ENCODE measurements around the gene ANO8.

The ANO8 gene

DNA sequence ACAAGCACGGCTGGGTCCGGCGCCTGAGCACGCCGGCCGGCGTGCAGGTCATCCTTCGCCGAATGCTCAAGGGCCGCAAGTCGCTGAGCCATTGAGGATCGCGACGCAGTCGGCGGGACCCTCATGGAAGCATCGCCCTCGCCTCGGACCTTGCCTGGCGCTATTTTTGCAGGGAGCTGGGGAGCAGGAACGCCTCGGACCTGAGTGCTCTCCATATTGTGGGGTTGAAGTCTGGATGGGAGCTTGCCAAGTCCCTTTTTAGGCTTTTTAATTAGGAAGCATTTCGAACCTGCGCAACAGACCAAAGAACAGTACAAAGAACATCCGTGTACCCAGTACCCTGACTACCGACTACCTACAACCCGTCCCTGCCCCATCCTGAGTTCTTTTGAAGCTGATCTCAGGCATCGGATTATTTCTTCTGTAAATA lies 28.4 kb downstream of the ANO8 start:
- no peaks in the 10 kb centered on the region for H3K9me3 ChIP-seq (ENCODE audit: control insufficient read depth, low read length)
- H3K27ac ChIP-seq = peak overlapping the region; percentile 90
- H3K9ac ChIP-seq = no peak overlapping the region
- TF ChIP-seq, protein P1, sequence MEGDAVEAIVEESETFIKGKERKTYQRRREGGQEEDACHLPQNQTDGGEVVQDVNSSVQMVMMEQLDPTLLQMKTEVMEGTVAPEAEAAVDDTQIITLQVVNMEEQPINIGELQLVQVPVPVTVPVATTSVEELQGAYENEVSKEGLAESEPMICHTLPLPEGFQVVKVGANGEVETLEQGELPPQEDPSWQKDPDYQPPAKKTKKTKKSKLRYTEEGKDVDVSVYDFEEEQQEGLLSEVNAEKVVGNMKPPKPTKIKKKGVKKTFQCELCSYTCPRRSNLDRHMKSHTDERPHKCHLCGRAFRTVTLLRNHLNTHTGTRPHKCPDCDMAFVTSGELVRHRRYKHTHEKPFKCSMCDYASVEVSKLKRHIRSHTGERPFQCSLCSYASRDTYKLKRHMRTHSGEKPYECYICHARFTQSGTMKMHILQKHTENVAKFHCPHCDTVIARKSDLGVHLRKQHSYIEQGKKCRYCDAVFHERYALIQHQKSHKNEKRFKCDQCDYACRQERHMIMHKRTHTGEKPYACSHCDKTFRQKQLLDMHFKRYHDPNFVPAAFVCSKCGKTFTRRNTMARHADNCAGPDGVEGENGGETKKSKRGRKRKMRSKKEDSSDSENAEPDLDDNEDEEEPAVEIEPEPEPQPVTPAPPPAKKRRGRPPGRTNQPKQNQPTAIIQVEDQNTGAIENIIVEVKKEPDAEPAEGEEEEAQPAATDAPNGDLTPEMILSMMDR (IDR thresholded peaks at IDR 0.05) = no peak
- H3K79me2 ChIP-seq = peaks cover 25% of the 10 kb centered on the region
- peaks cover 21% of the 10 kb centered on the region for H3K4me1 ChIP-seq
- no peaks in the 10 kb centered on the region for H3K36me3 ChIP-seq (ENCODE audit: control insufficient read depth, insufficient read depth, low read length)
- H3K4me3 ChIP-seq (ENCODE audit: low read depth, low read length) = peak overlapping the region; percentile 89
- H3K27me3 ChIP-seq (ENCODE audit: control insufficient read depth, insufficient read depth, low read length) = no peaks in the 10 kb centered on the region
- peak overlapping the region; percentile 83 for H2AFZ ChIP-seq
- peak overlapping the region; percentile 58 for H3K4me2 ChIP-seq (ENCODE audit: low read length)

DNA sequence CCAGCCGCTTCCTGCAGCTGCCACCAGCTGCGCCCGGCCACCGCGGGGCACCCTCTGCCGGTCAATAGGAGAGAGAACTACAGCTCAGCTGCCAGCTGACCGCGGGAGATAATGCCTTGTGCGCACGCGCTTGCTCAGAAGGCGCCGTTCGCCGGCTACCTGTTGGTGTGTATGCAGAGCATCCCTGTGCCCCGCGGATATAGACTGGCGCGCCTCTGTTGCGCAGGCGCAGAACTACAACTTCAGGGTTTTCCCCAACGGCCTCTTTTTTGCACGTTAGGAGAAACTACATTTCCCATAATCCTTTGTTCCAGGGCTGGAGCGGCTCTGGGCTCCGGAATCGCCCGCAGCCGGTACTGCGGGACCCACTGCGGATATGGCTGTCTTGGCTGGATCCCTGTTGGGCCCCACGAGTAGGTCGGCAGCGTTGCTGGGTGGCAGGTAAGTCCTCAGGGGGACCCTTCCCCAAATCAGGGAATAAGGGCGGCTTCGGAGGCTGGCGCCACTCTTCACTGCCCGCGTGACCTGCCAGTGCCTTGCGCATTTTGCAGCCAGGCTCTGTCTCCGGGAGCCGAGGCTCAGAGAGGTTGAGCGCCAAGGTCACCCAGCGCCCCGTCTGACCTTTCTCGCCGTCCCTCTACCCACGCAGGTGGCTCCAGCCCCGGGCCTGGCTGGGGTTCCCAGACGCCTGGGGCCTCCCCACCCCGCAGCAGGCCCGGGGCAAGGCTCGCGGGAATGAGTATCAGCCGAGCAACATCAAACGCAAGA lies 29.0 kb downstream of the ANO8 start, which contains the start of gene MRPL34:
TSS of gene MRPL34 (plus strand) at position 356 of the 768 bp plus-strand sequence. CDS start at position 377, 21 bp downstream.
- Histone ChIP-seq H3K9ac (peak within 1 kb of the TSS; percentile 38), H3K79me2 (peaks cover 20% of the 10 kb centered on the region), H3K36me3 (ENCODE audit: control insufficient read depth, insufficient read depth, low read length) (no peaks in the 10 kb centered on the region), H3K9me3 (ENCODE audit: control insufficient read depth, low read length) (no peaks in the 10 kb centered on the region), H2AFZ (peak within 1 kb of the TSS; percentile 83), H3K27ac (peak within 1 kb of the TSS; percentile 90), H3K4me2 (ENCODE audit: low read length) (peak within 1 kb of the TSS; percentile 58), H3K4me3 (ENCODE audit: low read depth, low read length) (peak within 1 kb of the TSS; percentile 89), H3K27me3 (ENCODE audit: control insufficient read depth, insufficient read depth, low read length) (no peaks in the 10 kb centered on the region), H3K4me1 (peaks cover 21% of the 10 kb centered on the region)
- TF ChIP-seq, protein P1 (IDR thresholded peaks at IDR 0.05) = peak; percentile 96

DNA sequence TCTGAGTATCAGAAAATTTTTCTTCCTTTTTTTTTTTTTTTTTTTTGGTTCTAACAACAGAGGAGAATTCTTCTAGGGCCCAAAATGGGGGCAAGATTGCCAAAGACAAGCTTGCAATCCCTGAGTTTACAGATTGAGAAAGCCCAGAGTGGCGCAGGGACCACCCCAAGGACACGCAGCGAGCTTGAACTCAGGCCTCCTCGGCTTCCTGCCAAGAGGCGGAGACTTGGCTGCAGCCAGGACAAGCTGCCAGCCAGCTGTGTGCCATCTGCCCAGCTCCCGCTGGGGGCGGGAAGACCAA lies 29.5 kb downstream of the ANO8 start:
- H3K4me3 ChIP-seq (ENCODE audit: low read depth, low read length) = peak overlapping the region; percentile 89
- peak overlapping the region; percentile 58 for H3K4me2 ChIP-seq (ENCODE audit: low read length)
- H3K27ac ChIP-seq = peak overlapping the region; percentile 90
- H3K36me3 ChIP-seq (ENCODE audit: control insufficient read depth, insufficient read depth, low read length) = no peaks in the 10 kb centered on the region
- H3K4me1 ChIP-seq = peaks cover 20% of the 10 kb centered on the region
- no peaks in the 10 kb centered on the region for H3K9me3 ChIP-seq (ENCODE audit: control insufficient read depth, low read length)
- no peaks in the 10 kb centered on the region for H3K27me3 ChIP-seq (ENCODE audit: control insufficient read depth, insufficient read depth, low read length)
- no peak overlapping the region for H2AFZ ChIP-seq
- no peak overlapping the region for H3K9ac ChIP-seq
- TF ChIP-seq, protein P1 (IDR thresholded peaks at IDR 0.05) = no peak
- peaks cover 15% of the 10 kb centered on the region for H3K79me2 ChIP-seq

DNA sequence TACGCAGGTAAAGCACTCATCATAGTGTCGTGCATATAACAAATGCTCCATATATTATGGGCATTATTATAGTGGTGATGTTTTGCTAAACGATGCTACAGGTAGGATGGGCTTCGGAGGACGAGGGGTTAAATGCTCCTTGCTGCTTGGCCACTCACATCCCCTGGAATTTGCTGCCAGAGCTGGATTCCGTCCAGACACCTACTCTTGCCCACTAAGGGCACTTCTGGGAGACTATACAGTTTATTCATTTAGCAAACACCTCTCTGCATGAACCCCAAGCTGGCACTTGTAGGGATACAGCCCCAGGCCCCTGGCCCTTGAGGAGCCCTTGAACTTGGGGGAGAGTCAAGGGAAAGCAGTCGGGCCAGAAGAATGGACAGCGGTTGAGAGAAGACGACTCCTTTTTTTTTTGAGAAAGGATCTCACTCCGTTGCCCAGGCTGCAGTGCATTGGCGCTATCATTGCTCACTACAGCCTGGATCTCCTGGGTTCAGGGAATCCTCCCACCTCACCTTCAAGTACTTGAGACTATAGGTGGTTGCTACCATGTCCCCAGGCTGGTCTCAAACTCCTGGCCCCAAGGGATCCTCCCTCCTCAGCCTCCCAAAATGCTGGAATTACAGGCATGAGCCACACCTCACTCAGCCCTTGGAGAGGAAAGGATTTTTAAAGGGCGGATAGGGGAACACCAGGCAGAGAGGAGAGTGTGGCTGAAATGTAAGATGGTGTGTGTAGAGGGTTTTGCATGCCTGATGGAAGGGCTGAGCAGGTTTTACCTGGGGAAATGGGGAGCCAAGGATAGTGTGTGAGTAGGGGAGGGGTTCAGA lies 30.1 kb downstream of the ANO8 start:
- peak overlapping the region; percentile 90 for H3K27ac ChIP-seq
- TF ChIP-seq, protein P1 (IDR thresholded peaks at IDR 0.05) = no peak
- H3K36me3 ChIP-seq (ENCODE audit: control insufficient read depth, insufficient read depth, low read length) = no peaks in the 10 kb centered on the region
- H3K9me3 ChIP-seq (ENCODE audit: control insufficient read depth, low read length) = no peaks in the 10 kb centered on the region
- H3K4me2 ChIP-seq (ENCODE audit: low read length) = peak overlapping the region; percentile 58
- H3K27me3 ChIP-seq (ENCODE audit: control insufficient read depth, insufficient read depth, low read length) = no peaks in the 10 kb centered on the region
- H3K4me1 ChIP-seq = peaks cover 18% of the 10 kb centered on the region
- H3K4me3 ChIP-seq (ENCODE audit: low read depth, low read length) = peak overlapping the region; percentile 5
- peaks cover 9% of the 10 kb centered on the region for H3K79me2 ChIP-seq
- no peak overlapping the region for H3K9ac ChIP-seq
- H2AFZ ChIP-seq = peak overlapping the region; percentile 92

Data from parathyroid adenoma (tissue), 2 donors.